22Rv1 (cell line): ENCODE results near the gene NAV3.

Experiments
- CTCF ChIP-seq: fragments of 450-650 bp; IDR thresholded peaks from 2 replicates; pipeline ENCODE4 v1.5.1; 2017; ENCODE audit warnings: mild to moderate bottlenecking
- ZFX ChIP-seq: fragments of 450-650 bp; IDR thresholded peaks from 2 replicates; pipeline ENCODE4 v1.6.1; 2017; ENCODE audit warnings: antibody characterized with exemption, borderline replicate concordance

- TF ChIP-seq CTCF (no peak), ZFX (no peak)
These were observed 94.0 kb downstream of the NAV3 start for GRCh38 chr12:77924703-77925102.
